AG04449 (cell line): ENCODE measurements around the gene RGS12.
A peak's percentile ranks its signal among the peaks of the same experiment; 100 is the strongest.

Experiments used
- CTCF ChIA-PET: fragments of 350-600 bp; formaldehyde crosslinking; extraction: SDS; loops from one replicate; lab custom pipeline; 2021; ENCODE audit warnings: antibody characterized with exemption; lab: Yijun Ruan, JAX
- POLR2A ChIA-PET: fragments of 400-600, 350-600 bp; formaldehyde crosslinking; extraction: SDS; loops from one replicate; lab custom pipeline; 2020; ENCODE audit warnings: antibody characterized with exemption, inconsistent platforms; lab: Yijun Ruan, JAX
- DNase-seq: peaks from one replicate; pipeline ENCODE4 v3.0.0-alpha.2; 2010; ENCODE audit warnings: low read depth, low spot score
- H3K4me3 ChIP-seq: 2 replicates; pipeline ENCODE4 v1.5.1; 2011; ENCODE audit warnings: low read depth, mild to moderate bottlenecking, control low read depth, low read length
- CTCF ChIP-seq: IDR thresholded peaks from one replicate; pipeline ENCODE4 v1.5.1; 2011; ENCODE audit warnings: mild to moderate bottlenecking, moderate library complexity, low read length, control low read depth, inconsistent platforms; ENCODE audit not compliant: insufficient read depth; ENCODE audit errors: missing control alignments

Gene RGS12

GRCh38 chr4:3292571-3293400, at the start of gene RGS12:
RGS12 (plus strand) TSS chr4:3293021; CDS start chr4:3316171, 23,150 bp downstream.
- ChIA-PET POLR2A (interaction anchor here (0.6 to 1.0 kb wide), 2 partner anchors 21 to 184 kb away, joined by 3 to 5 read pairs; no protein-coding TSS in a partner anchor), CTCF (interaction anchor here (0.6 to 1.4 kb wide), 4 partner anchors 10 to 188 kb away, joined by 3 to 4 read pairs (median 3); no protein-coding TSS in a partner anchor)
- TF ChIP-seq CTCF, result no peak
- DNase-seq, result peak; percentile 50
- H3K4me3 ChIP-seq, result peak within 1 kb of the TSS; percentile 89

- ChIA-PET POLR2A (no interaction called here), CTCF (interaction anchor here (1.0 to 2.0 kb wide), 5 partner anchors 21 to 237 kb away, joined by 3 to 5 read pairs (median 4); no protein-coding TSS in a partner anchor)
- no peak for TF ChIP-seq CTCF
- no peak overlapping the region for H3K4me3 ChIP-seq
- no peak for DNase-seq
Observed at GRCh38 chr4:3243136-3243780, 49.6 kb upstream of the RGS12 start.

GRCh38 chr4:3244002-3244401, 48.8 kb upstream of the RGS12 start:
- ChIA-PET POLR2A (no interaction called here), CTCF (interaction anchor here (1.0 to 1.2 kb wide), 3 partner anchors 22 to 236 kb away, joined by 3 to 4 read pairs (median 4); no protein-coding TSS in a partner anchor)
- no peak overlapping the region for H3K4me3 ChIP-seq
- TF ChIP-seq CTCF, result no peak
- DNase-seq, result no peak

- no peak for DNase-seq
- ChIA-PET CTCF (interaction anchor here (1.2 kb wide), 1 partner anchor 236 kb away, joined by 3 read pairs; no protein-coding TSS in a partner anchor), POLR2A (no interaction called here)
- H3K4me3 ChIP-seq, result no peak overlapping the region
- TF ChIP-seq CTCF, result no peak
Observed at GRCh38 chr4:3244747-3245146, 48.1 kb upstream of the RGS12 start.

- no peak for TF ChIP-seq CTCF
- H3K4me3 ChIP-seq, result no peak overlapping the region
- ChIA-PET CTCF (interaction anchor here (0.7 to 1.3 kb wide), 4 partner anchors 12 to 235 kb away, joined by 3 to 5 read pairs (median 3); no protein-coding TSS in a partner anchor), POLR2A (no interaction called here)
- DNase-seq, result no peak
Observed at GRCh38 chr4:3245676-3246075, 47.1 kb upstream of the RGS12 start.
